ENCODE measurements around the gene TBX2.
"Not testable (repeated sequence)": the region's sequence is repeated elsewhere in the genome, so short reads cannot be mapped to it uniquely, and the experiment has no call there.

Gene TBX2

DNA sequence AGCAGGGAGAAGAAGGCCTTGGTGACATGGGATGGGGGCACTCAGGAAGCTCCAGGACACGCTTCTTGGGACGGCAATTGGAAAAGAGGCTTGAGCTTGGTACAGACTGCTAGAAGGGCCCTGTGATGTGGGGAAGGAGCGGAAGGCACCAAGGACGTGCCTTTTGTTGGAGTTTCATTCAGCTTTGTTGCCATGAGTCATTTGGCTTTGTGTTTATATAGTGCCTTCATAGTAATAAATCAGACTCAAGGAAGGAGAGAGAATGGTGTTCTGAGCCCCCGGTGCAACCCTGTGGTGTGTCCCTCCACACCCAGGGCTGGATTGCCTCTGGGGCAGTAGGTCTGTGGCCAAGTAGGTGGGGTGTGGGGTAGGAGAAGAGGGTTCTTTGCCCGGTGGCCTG, 45.2 kb downstream of the TBX2 start:
- H3K36me3 ChIP-seq: no peaks in the 10 kb centered on the region
- no peaks in the 10 kb centered on the region for H3K4me1 ChIP-seq (ENCODE audit: control insufficient read depth in 1 of 2, insufficient read depth in 1 of 2, low read depth in 1 of 2, low read length in 1 of 2)
- peaks cover 93% of the 10 kb centered on the region for H3K27me3 ChIP-seq
- H3K27ac ChIP-seq: no peak overlapping the region
- H3K9me3 ChIP-seq: no peaks in the 10 kb centered on the region
- H3K4me3 ChIP-seq (ENCODE audit: low read depth in 1 of 2, low read length in 1 of 2): no peak overlapping the region
- TF ChIP-seq, protein P1, sequence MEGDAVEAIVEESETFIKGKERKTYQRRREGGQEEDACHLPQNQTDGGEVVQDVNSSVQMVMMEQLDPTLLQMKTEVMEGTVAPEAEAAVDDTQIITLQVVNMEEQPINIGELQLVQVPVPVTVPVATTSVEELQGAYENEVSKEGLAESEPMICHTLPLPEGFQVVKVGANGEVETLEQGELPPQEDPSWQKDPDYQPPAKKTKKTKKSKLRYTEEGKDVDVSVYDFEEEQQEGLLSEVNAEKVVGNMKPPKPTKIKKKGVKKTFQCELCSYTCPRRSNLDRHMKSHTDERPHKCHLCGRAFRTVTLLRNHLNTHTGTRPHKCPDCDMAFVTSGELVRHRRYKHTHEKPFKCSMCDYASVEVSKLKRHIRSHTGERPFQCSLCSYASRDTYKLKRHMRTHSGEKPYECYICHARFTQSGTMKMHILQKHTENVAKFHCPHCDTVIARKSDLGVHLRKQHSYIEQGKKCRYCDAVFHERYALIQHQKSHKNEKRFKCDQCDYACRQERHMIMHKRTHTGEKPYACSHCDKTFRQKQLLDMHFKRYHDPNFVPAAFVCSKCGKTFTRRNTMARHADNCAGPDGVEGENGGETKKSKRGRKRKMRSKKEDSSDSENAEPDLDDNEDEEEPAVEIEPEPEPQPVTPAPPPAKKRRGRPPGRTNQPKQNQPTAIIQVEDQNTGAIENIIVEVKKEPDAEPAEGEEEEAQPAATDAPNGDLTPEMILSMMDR (IDR thresholded peaks at IDR 0.05): no peak

DNA sequence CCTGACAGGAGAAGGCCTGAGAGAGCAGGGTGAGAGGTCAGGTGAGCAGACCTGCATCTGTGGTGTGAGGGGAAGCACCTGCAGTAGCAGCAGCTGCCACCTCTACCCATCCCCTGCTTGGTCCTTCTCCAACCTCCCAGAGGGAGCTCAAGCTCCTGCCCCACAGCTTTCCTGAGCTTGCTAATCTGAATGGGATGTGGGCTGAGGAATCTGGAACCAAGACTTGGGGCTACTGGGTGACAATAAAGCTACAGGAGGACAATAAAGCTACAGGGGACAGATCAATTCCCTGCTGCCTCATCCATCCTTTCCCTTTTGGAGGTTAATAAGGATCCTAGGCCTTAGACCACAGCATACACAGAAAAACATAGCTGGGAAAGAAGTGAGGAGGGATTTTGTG, 47.7 kb downstream of the TBX2 start:
- H3K9me3 ChIP-seq: no peaks in the 10 kb centered on the region
- TF ChIP-seq, protein P1 (IDR thresholded peaks at IDR 0.05): no peak
- peaks cover 93% of the 10 kb centered on the region for H3K27me3 ChIP-seq
- H3K4me1 ChIP-seq (ENCODE audit: control insufficient read depth in 1 of 2, insufficient read depth in 1 of 2, low read depth in 1 of 2, low read length in 1 of 2): peaks cover 0 to 9% of the 10 kb centered on the region in 2 experiments
- H3K36me3 ChIP-seq: no peaks in the 10 kb centered on the region
- H3K27ac ChIP-seq: no peak overlapping the region
- H3K4me3 ChIP-seq (ENCODE audit: low read depth in 1 of 2, low read length in 1 of 2): no peak overlapping the region

DNA sequence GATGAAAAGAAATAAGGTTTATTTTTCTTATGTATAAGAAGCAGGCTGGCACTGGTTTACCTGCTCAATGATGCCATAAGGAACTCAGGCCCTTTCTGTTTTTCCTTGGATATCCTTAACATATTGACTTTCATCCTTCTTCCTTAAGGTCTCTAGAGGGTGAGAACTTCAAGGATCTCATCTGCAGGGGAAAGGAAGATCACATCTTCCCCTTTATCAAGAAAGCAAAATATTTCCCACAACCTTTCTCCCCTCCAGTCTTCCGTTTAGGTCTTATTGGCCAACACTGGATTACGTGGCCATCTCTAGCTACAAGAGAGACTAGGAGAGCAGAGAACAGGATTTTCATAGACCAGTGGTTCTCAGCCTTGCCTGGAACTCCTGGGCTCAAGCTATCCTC, 48.4 kb downstream of the TBX2 start:
- TF ChIP-seq, protein P1 (IDR thresholded peaks at IDR 0.05): no peak
- Histone ChIP-seq H3K4me3 (ENCODE audit: low read depth in 1 of 2, low read length in 1 of 2) (no peak overlapping the region), H3K4me1 (ENCODE audit: control insufficient read depth in 1 of 2, insufficient read depth in 1 of 2, low read depth in 1 of 2, low read length in 1 of 2) (peaks cover 0 to 10% of the 10 kb centered on the region in 2 experiments), H3K36me3 (no peaks in the 10 kb centered on the region), H3K27me3 (peaks cover 94% of the 10 kb centered on the region), H3K9me3 (no peaks in the 10 kb centered on the region), H3K27ac (no peak overlapping the region)

DNA sequence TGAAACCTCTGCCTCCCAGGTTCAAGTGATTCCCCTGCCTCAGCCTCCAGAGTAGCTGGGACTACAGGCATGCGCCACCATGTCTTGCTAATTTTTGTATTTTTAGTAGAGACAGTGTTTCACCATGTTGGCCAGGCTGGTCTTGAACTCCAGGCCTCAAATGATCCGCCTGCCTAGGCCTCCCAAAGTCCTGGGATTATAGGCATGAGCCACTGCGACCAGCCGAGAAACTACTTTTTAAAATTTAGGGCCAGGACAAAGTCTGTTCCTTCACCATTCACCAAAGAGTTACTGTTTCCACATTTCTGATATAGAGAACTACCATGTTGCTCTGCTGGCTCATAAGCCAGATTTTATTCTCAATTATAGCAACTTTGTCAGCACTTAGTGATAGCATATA, 49.5 kb downstream of the TBX2 start:
- not testable (repeated sequence) for H3K36me3 ChIP-seq; H3K4me3 ChIP-seq (ENCODE audit: low read depth in 1 of 2, low read length in 1 of 2); H3K27ac ChIP-seq; H3K9me3 ChIP-seq
- Histone ChIP-seq H3K4me1 (ENCODE audit: control insufficient read depth in 1 of 2, insufficient read depth in 1 of 2, low read depth in 1 of 2, low read length in 1 of 2) (peaks cover 0 to 10% of the 10 kb centered on the region in 2 experiments), H3K27me3 (peaks cover 100% of the 10 kb centered on the region)

DNA sequence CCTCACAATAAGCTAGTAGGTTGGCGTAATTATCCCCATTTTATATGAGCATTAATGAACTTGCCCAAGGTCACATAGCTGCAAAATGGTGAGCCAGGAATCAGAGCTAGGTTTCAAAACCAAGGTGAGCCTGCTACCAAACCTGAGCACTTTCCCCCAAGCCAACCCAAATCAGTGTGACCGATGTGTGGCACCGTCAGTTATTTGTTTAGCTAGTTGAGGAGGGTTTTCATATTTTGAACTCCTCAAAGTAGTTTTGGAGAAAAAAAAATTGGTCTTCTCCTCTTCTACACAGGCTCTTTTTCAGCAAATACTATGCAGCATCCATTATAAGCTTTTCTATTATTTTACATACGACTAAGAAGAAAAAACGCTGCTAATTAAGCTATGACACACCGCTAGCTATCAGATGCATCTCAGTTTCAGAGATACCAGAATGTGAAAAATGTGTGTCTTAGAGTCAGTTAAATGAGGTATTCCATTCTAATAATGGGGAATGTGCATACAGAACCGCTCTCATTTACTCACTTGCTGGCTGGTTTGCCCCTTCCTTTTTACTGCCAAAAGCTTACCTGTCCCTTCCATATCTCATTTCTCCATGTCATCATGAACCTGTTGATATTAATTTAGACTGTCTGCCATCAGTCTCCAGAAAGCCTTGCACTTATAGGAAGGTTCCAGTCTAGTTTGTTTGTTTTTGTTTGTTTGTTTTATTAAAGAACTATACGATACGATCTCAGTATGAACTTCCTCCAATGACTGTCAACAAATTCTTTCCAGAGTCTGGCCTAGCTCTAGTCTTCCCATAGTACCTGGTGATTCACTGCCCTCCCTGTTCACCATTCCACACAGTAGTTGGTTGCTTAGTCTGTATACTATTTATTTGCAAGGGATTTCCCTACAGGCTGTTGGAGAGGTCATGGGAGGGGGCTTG, 50.3 kb downstream of the TBX2 start:
- Histone ChIP-seq H3K36me3 (no peaks in the 10 kb centered on the region), H3K27ac (no peak overlapping the region), H3K9me3 (no peaks in the 10 kb centered on the region), H3K4me3 (ENCODE audit: low read depth in 1 of 2, low read length in 1 of 2) (no peak overlapping the region), H3K4me1 (ENCODE audit: control insufficient read depth in 1 of 2, insufficient read depth in 1 of 2, low read depth in 1 of 2, low read length in 1 of 2) (peaks cover 0 to 10% of the 10 kb centered on the region in 2 experiments), H3K27me3 (peaks cover 100% of the 10 kb centered on the region)
- TF ChIP-seq, protein P1 (IDR thresholded peaks at IDR 0.05): no peak
